PFSK-1 (cell line): ENCODE measurements around the gene KMT2E.

Source experiments
- POLR2AphosphoS5 ChIP-seq: IDR thresholded peaks from 2 replicates; pipeline ENCODE4 v1.6.1; 2012; ENCODE audit warnings: low read depth, mild to moderate bottlenecking, control low read depth, low read length, moderate library complexity
- REST ChIP-seq, 2 experiments: IDR thresholded peaks; 2 replicates each; pipeline versions ENCODE4 v1.6.1 to v1.8.0; 2011 to 2012; ENCODE audit warnings: low read depth in 2 of 2, low read length in 2 of 2, control low read depth in 1 of 2, inconsistent platforms in 1 of 2, mild to moderate bottlenecking in 1 of 2, moderate library complexity in 1 of 2; ENCODE audit not compliant: insufficient read depth in 1 of 2
- TAF1 ChIP-seq: IDR thresholded peaks from 2 replicates; pipeline ENCODE4 v1.6.1; 2012; ENCODE audit warnings: low read length, control low read depth, borderline replicate concordance; ENCODE audit not compliant: insufficient read depth

GRCh38 chr7:105032553-105033214 lies 18.7 kb downstream of the KMT2E start:
- no peak for TF ChIP-seq POLR2AphosphoS5
- TF ChIP-seq TAF1, result no peak
- no peak for TF ChIP-seq REST (IDR thresholded peaks at IDR 0.05; ENCODE audit: insufficient read depth in 1 of 2, low read depth in 2 of 2, low read length in 2 of 2)
